K562 (cell line): Measurements from ENCODE around the gene SMIM21. TPM values are rescaled to one million over a fixed set of nuclear protein-coding genes. Genes with fewer than 3 reads are reported as not detected.

Experiments used
- ATAC-seq: fragments of 200-7000 bp; cut with Tn5 transposase; 3 replicates; pipeline ENCODE4 v1.9.1; 2020; ENCODE audit warnings: moderate library complexity
- BruUV-seq: library from RNA; stranded (reverse); fragments of 400-500 nt; replicated peaks from 2 replicates; lab custom pipeline; 2021; lab: Mats Ljungman, UMichigan
- CTCF ChIA-PET: fragments of 300-600 bp; formaldehyde crosslinking; extraction: SDS; loops from one replicate; lab custom pipeline; 2021; ENCODE audit warnings: low intra/inter-chr PET ratio; lab: Yijun Ruan, JAX
- POLR2A ChIA-PET: fragments of 300-600, 350-650 bp; sonication (Branson Sonifier 250); formaldehyde crosslinking; extraction: SDS; loops from one replicate; lab custom pipeline; 2021; ENCODE audit warnings: antibody characterized with exemption, inconsistent platforms; lab: Yijun Ruan, JAX
- DNase-seq, 4 experiments: peaks; one replicate each; pipeline versions ENCODE4 v3.0.0 to v3.0.0-alpha.2; 2011 to 2018; ENCODE audit warnings: low spot score in 3 of 4, mixed read lengths in 3 of 4; ENCODE audit errors: extremely low read depth in 1 of 4
- FAIRE-seq: peaks from 2 replicates; lab custom pipeline; 2011; peaks lifted over from hg19 to GRCh38; lab: Jason Lieb, UNC
- H2AFZ ChIP-seq: 2 replicates; pipeline ENCODE4 v1.6.0; 2011; ENCODE audit warnings: low read depth, low read length, control low read depth, inconsistent platforms
- H3K27ac ChIP-seq: fragments of 200-600 bp; 3 replicates; pipeline ENCODE4 v1.8.0; 2011; ENCODE audit warnings: low read depth, mild to moderate bottlenecking, control low read depth, inconsistent platforms, low read length, moderate library complexity, mixed read lengths; ENCODE audit errors: extremely low read depth
- H3K27me3 ChIP-seq, 2 experiments: fragments of 300-600 bp in 1 of 2; 2 replicates in 1 of 2; 3 replicates in 1 of 2; pipeline versions ENCODE4 v1.6.0 to v1.8.0; 2011; ENCODE audit warnings: inconsistent platforms in 2 of 2, low read length in 2 of 2, mild to moderate bottlenecking in 1 of 2, mixed read lengths in 1 of 2, moderate library complexity in 1 of 2; ENCODE audit not compliant: control insufficient read depth in 2 of 2, insufficient read depth in 2 of 2
- H3K36me3 ChIP-seq: fragments of 300-600 bp; 3 replicates; pipeline ENCODE4 v1.8.0; 2011; ENCODE audit warnings: mild to moderate bottlenecking, low read length, inconsistent platforms; ENCODE audit not compliant: control insufficient read depth, insufficient read depth
- H3K4me1 ChIP-seq, 2 experiments: fragments of 200-600 bp in 1 of 2; replicated peaks in 1 of 2; 2 replicates in 1 of 2; 3 replicates in 1 of 2; pipeline versions ENCODE4 v1.5.1 to v1.8.0; 2011; ENCODE audit warnings: inconsistent platforms in 2 of 2, low read length in 2 of 2, mild to moderate bottlenecking in 1 of 2, mixed read lengths in 1 of 2, moderate library complexity in 1 of 2; ENCODE audit not compliant: control insufficient read depth in 2 of 2, insufficient read depth in 2 of 2
- H3K4me2 ChIP-seq: 2 replicates; pipeline ENCODE4 v1.6.1; 2011; ENCODE audit warnings: low read length, control low read depth, inconsistent platforms, mixed read lengths; ENCODE audit not compliant: insufficient read depth
- H3K4me3 ChIP-seq: fragments of 200-600 bp; sonication (generic), shearing (Covaris generic); 2 replicates; pipeline ENCODE4 v1.5.1; 2016; ENCODE audit warnings: control low read depth, inconsistent platforms
- H3K79me2 ChIP-seq: fragments of 200-600 bp; 3 replicates; pipeline ENCODE4 v1.8.0; 2011; ENCODE audit warnings: low read length, inconsistent platforms; ENCODE audit not compliant: control insufficient read depth, insufficient read depth
- H3K9ac ChIP-seq, 2 experiments: 2 replicates each; pipeline versions ENCODE4 v1.6.0 to v1.6.1; 2011; ENCODE audit warnings: low read depth in 2 of 2, low read length in 2 of 2, control low read depth in 1 of 2, inconsistent platforms in 1 of 2, mild to moderate bottlenecking in 1 of 2, mixed read lengths in 1 of 2; ENCODE audit not compliant: insufficient read depth in 1 of 2
- H3K9me1 ChIP-seq: one replicate; pipeline ENCODE4 v1.6.0; 2011; ENCODE audit warnings: inconsistent platforms, mild to moderate bottlenecking, low read length, moderate library complexity; ENCODE audit not compliant: control insufficient read depth, insufficient read depth
- H3K9me3 ChIP-seq: replicated peaks from 2 replicates; pipeline ENCODE4 v1.5.1; 2011; ENCODE audit warnings: low read depth, low read length, inconsistent platforms; ENCODE audit not compliant: control insufficient read depth, insufficient read depth
- H4K20me1 ChIP-seq: replicated peaks from 2 replicates; pipeline ENCODE4 v1.6.1; 2011; ENCODE audit warnings: low read length, inconsistent platforms, mixed read lengths; ENCODE audit not compliant: control insufficient read depth, insufficient read depth
- CXXC5 ChIP-seq: fragments of 250-450 bp; sonication (Bioruptor Pico); IDR thresholded peaks from 2 replicates; pipeline ENCODE4 v1.8.0; 2022; ENCODE audit warnings: inconsistent platforms, mild to moderate bottlenecking, moderate library complexity
- GTF2A2 ChIP-seq: IDR thresholded peaks from 2 replicates; pipeline ENCODE4 v1.6.1; 2016; ENCODE audit warnings: mild to moderate bottlenecking, missing genetic modification characterization, missing compliant biosample characterization
- HINFP ChIP-seq: fragments of 450-650 bp; conservative IDR thresholded peaks from 2 replicates; pipeline ENCODE4 v1.6.1; 2016; ENCODE audit warnings: missing genetic modification characterization, low read depth, mild to moderate bottlenecking, control low read depth, missing compliant biosample characterization
- MYNN ChIP-seq, 2 experiments: sonication (generic); formaldehyde crosslinking in 1 of 2; IDR thresholded peaks; 2 replicates each; pipeline versions ENCODE4 v1.5.0 to v1.6.1; 2016 to 2020; ENCODE audit warnings: antibody characterized with exemption in 1 of 2, missing genetic modification reagents in 1 of 2
- PHTF2 ChIP-seq: fragments of 250-450 bp; sonication (Bioruptor Pico); IDR thresholded peaks from 2 replicates; pipeline ENCODE4 v1.5.0; 2021; ENCODE audit warnings: mild to moderate bottlenecking
- ZNF133 ChIP-seq: fragments of 250-450 bp; sonication (Bioruptor Pico); IDR thresholded peaks from 2 replicates; pipeline ENCODE4 v1.4.0; 2020; ENCODE audit warnings: mild to moderate bottlenecking
- ZNF407 ChIP-seq: fragments of 450-650 bp; IDR thresholded peaks from 2 replicates; pipeline ENCODE4 v1.6.1; 2016; ENCODE audit warnings: low read depth
- ZNF431 ChIP-seq: sonication (generic); formaldehyde crosslinking; IDR thresholded peaks from 2 replicates; pipeline ENCODE4 v1.8.0; 2022; ENCODE audit warnings: mild to moderate bottlenecking, missing genetic modification reagents
- ZZZ3 ChIP-seq: fragments of 450-650 bp; IDR thresholded peaks from 2 replicates; pipeline ENCODE4 v1.6.1; 2016; ENCODE audit warnings: antibody characterized with exemption, mild to moderate bottlenecking, moderate library complexity
- WGBS: fragments of 100-300 bp; shearing (Covaris generic); methylation state at CpG from one replicate; pipeline ENCODE4 v1.1.6; 2016; ENCODE audit warnings: low coverage, mixed read lengths; ENCODE audit not compliant: insufficient coverage; ENCODE audit errors: missing lambda C conversion rate; 5-methylcytosine and 5-hydroxymethylcytosine counted together
- in situ Hi-C: fragments of 300-500 bp; cut with MboI; formaldehyde crosslinking; loops from 4 replicates; pipeline ENCODE4 v1.15.0; 2018; ENCODE audit warnings: inconsistent platforms, mixed read lengths
- intact Hi-C: fragments of 100-400 bp; cut with micrococcal nuclease; formaldehyde crosslinking; loops from 2 replicates; pipeline ENCODE4 v1.14.2; 2022
- polyA plus RNA-seq, 8 experiments: library from polyadenylated mRNA; depleted of rRNA in 4 of 8; stranded (reverse) in 5 of 8; unstranded in 3 of 8; fragments of >200 nt; fragmentation: Nextera tagmentation in 2 of 8; fragmentation: Illumina TruSeq in 1 of 8; extraction: Ambion mirVana in 2 of 8; extraction: Trizol in 1 of 8; gene quantifications; 2 replicates each; pipeline versions ENCODE4 v1.2.1 to v1.2.3, GENCODE V29; 2011 to 2014; ENCODE audit warnings: inconsistent platforms in 1 of 8, missing spikeins in 1 of 8
- total RNA-seq, 7 experiments: library from RNA; depleted of rRNA in 6 of 7; stranded (reverse); fragments of >200 nt in 6 of 7; fragmentation: Illumina TruSeq in 2 of 7; extraction: Trizol in 2 of 7; gene quantifications; 2 replicates each; pipeline versions ENCODE4 v1.2.1 to v1.2.3, GENCODE V29; 2011 to 2021; ENCODE audit warnings: low replicate concordance in 1 of 7
- TF ChIP-seq, protein P1 (sequence below): fragments of 250-450 bp; sonication (Bioruptor Pico); IDR thresholded peaks from 2 replicates; pipeline ENCODE4 v1.5.0; 2020; ENCODE audit warnings: mild to moderate bottlenecking
- TF ChIP-seq, protein P2 (sequence below): sonication (generic); formaldehyde crosslinking; IDR thresholded peaks from 2 replicates; pipeline ENCODE4 v1.8.1; 2022; ENCODE audit warnings: missing genetic modification reagents

The SMIM21 gene
- total and polyA plus RNA-seq, 9 of the 15 experiments (the other 6 are each of a cell fraction or from before 2014, with no cell fraction given), result not detected

DNA sequence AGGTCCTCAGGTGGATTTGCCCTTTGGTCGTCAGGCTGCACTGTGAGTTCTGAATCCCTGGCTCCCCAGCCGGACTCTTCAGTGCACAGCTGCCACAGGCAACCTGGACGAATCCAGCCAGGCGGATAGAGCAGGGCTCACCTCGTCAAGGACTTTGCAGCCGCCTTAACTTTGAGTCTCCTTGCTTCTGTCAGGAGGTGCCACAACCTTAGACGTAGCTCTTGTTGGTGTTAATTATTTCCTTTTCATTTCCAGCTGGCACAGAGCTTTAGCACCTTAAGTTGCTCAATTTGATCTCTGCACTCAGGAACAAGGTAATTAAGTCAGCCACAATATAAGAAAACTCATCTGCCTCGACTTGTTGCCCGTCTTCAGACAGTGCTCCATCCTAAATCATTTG, 17.7 kb downstream of the SMIM21 start:
- ATAC-seq, result no peak
- no TSS peak for BruUV-seq
- FAIRE-seq, result no peak
- TF ChIP-seq, protein P1, sequence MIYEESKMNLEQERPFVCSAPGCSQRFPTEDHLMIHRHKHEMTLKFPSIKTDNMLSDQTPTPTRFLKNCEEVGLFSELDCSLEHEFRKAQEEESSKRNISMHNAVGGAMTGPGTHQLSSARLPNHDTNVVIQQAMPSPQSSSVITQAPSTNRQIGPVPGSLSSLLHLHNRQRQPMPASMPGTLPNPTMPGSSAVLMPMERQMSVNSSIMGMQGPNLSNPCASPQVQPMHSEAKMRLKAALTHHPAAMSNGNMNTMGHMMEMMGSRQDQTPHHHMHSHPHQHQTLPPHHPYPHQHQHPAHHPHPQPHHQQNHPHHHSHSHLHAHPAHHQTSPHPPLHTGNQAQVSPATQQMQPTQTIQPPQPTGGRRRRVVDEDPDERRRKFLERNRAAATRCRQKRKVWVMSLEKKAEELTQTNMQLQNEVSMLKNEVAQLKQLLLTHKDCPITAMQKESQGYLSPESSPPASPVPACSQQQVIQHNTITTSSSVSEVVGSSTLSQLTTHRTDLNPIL (CRISPR knock-in tag), result no peak
- no peak for TF ChIP-seq ZZZ3
- TF ChIP-seq GTF2A2, result no peak
- TF ChIP-seq CXXC5 (CRISPR knock-in tag), result no peak
- no peak for TF ChIP-seq MYNN (IDR thresholded peaks at IDR 0.05)
- TF ChIP-seq MYNN (CRISPR knock-in tag; IDR thresholded peaks at IDR 0.05), result no peak
- no peak for TF ChIP-seq PHTF2 (CRISPR knock-in tag)
- no peak for TF ChIP-seq ZNF407
- no peak for TF ChIP-seq HINFP (tag)
- TF ChIP-seq, protein P2, sequence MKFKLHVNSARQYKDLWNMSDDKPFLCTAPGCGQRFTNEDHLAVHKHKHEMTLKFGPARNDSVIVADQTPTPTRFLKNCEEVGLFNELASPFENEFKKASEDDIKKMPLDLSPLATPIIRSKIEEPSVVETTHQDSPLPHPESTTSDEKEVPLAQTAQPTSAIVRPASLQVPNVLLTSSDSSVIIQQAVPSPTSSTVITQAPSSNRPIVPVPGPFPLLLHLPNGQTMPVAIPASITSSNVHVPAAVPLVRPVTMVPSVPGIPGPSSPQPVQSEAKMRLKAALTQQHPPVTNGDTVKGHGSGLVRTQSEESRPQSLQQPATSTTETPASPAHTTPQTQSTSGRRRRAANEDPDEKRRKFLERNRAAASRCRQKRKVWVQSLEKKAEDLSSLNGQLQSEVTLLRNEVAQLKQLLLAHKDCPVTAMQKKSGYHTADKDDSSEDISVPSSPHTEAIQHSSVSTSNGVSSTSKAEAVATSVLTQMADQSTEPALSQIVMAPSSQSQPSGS (CRISPR knock-in tag), result no peak
- TF ChIP-seq ZNF431 (CRISPR knock-in tag), result no peak
- TF ChIP-seq ZNF133 (CRISPR knock-in tag), result no peak

More for the DNA sequence above, 17.7 kb downstream of the SMIM21 start:
- Histone ChIP-seq H3K4me3 (no peak overlapping the region), H4K20me1 (no peaks in the 10 kb centered on the region), H3K9me3 (no peaks in the 10 kb centered on the region), H3K79me2 (no peaks in the 10 kb centered on the region), H3K27me3 (peaks cover 0 to 14% of the 10 kb centered on the region in 2 experiments; a peak in 1 of 5 replicates), H3K9ac (no peak overlapping the region), H3K4me2 (no peak overlapping the region), H3K36me3 (no peaks in the 10 kb centered on the region), H3K27ac (no peak overlapping the region), H2AFZ (no peak overlapping the region), H3K9me1 (no peaks in the 10 kb centered on the region), H3K4me1 (no peaks in the 10 kb centered on the region)
- 0% methylated on average over 7 of the region's 9 CpGs for WGBS
- CTCF ChIA-PET, result no interaction called here
- in situ Hi-C loops, result no loop called here
- POLR2A ChIA-PET, result no interaction called here
- no peak for DNase-seq
- intact Hi-C loops, result no loop called here
